Inflammatory macrophage treated with lipopolysaccharide for 1 hour (primary cell): Measurements from ENCODE around the gene TMEM192.
"Not testable (repeated sequence)": the region's sequence is repeated elsewhere in the genome, so short reads cannot be mapped to it uniquely, and the experiment has no call there.

ENCODE experiments used
- DNase-seq, 2 donors: peaks; one replicate each; pipeline ENCODE4 v3.0.0-alpha.2; 2020 to 2022

The TMEM192 gene

GRCh38 chr4:165092187-165092586 is 20.5 kb downstream of the TMEM192 start:
- DNase-seq, result not testable (repeated sequence)

GRCh38 chr4:165088366-165088765 is 24.3 kb downstream of the TMEM192 start:
- DNase-seq, result no peak

- peak; percentile 20 to 62 for DNase-seq
Observed at GRCh38 chr4:165085946-165086345, 26.7 kb downstream of the TMEM192 start.

- not testable (repeated sequence) for DNase-seq
Observed at GRCh38 chr4:165084787-165085186, 27.9 kb downstream of the TMEM192 start.

GRCh38 chr4:165079476-165079875 is 33.2 kb downstream of the TMEM192 start:
- DNase-seq, result no peak

- no peak for DNase-seq
Observed at GRCh38 chr4:165077034-165077578, 35.6 kb downstream of the TMEM192 start.

GRCh38 chr4:165073346-165073745 is 39.3 kb downstream of the TMEM192 start:
- DNase-seq, result not testable (repeated sequence)

- DNase-seq, result no peak
Observed at GRCh38 chr4:165070560-165070959, 42.1 kb downstream of the TMEM192 start.

- no peak for DNase-seq
Observed at GRCh38 chr4:165060938-165061337, 51.7 kb downstream of the TMEM192 start.

GRCh38 chr4:165059386-165059785 is 53.3 kb downstream of the TMEM192 start:
- no peak for DNase-seq

GRCh38 chr4:165058666-165059065 is 54.0 kb downstream of the TMEM192 start:
- DNase-seq, result no peak

GRCh38 chr4:165055601-165056000 is 57.1 kb downstream of the TMEM192 start:
- DNase-seq, result no peak

- no peak for DNase-seq
Observed at GRCh38 chr4:165053645-165054044, 59.0 kb downstream of the TMEM192 start, which contains the start of gene TRIM75. TSS of gene TRIM75 (plus strand) at chr4:165053866. CDS start at chr4:165059148, 5,282 bp downstream.

- no peak for DNase-seq
Observed at GRCh38 chr4:165052627-165053026, 60.0 kb downstream of the TMEM192 start.

GRCh38 chr4:165048170-165048569 is 64.5 kb downstream of the TMEM192 start:
- no peak for DNase-seq

GRCh38 chr4:165031436-165032211 is 81.0 kb downstream of the TMEM192 start, which contains the start of gene TRIM60:
TSS of gene TRIM60 (plus strand) at chr4:165031999. CDS start at chr4:165040073, 8,074 bp downstream.
- no peak for DNase-seq

GRCh38 chr4:165027762-165028402 is 84.8 kb downstream of the TMEM192 start:
- DNase-seq, result no peak

- DNase-seq, result not testable (repeated sequence)
Observed at GRCh38 chr4:165025782-165026181, 86.9 kb downstream of the TMEM192 start.
